Activated CD4-positive, alpha-beta memory T cell treated with anti-CD3 and anti-CD28 coated beads, Interleukin-2, amount 10 ng/mL, durations not matched to agents 7 days and 5 days (primary cell): ENCODE data around the gene TMEM163. TPM values are rescaled to one million over a fixed set of nuclear protein-coding genes. Genes with fewer than 3 reads are reported as not detected.
"Not testable (repeated sequence)": the region's sequence is repeated elsewhere in the genome, so short reads cannot be mapped to it uniquely, and the experiment has no call there.

Experiments used
- CTCF ChIA-PET: fragments of 350-600 bp; sonication (Branson Sonifier 250); formaldehyde crosslinking; loops from one replicate; lab custom pipeline; 2021; ENCODE audit warnings: antibody characterized with exemption, inconsistent platforms; lab: Charles Lee
- POLR2A ChIA-PET: fragments of 350-600 bp; sonication (Branson Sonifier 250); formaldehyde crosslinking; loops from one replicate; lab custom pipeline; 2021; ENCODE audit warnings: antibody characterized with exemption; lab: Charles Lee
- DNase-seq: peaks from one replicate; pipeline ENCODE4 v3.0.0-alpha.2; 2020
- H3K27ac Mint-ChIP-seq: one replicate; pipeline ENCODE4 v1.8.0; 2021; ENCODE audit warnings: mild to moderate bottlenecking, mixed read lengths
- H3K27me3 Mint-ChIP-seq: one replicate; pipeline ENCODE4 v1.8.0; 2021; ENCODE audit warnings: mixed read lengths
- H3K36me3 Mint-ChIP-seq: one replicate; pipeline ENCODE4 v1.8.0; 2021; ENCODE audit warnings: low read depth, mixed read lengths
- H3K4me1 Mint-ChIP-seq: one replicate; pipeline ENCODE4 v1.8.0; 2021; ENCODE audit warnings: mixed read lengths
- H3K4me3 Mint-ChIP-seq: one replicate; pipeline ENCODE4 v1.8.0; 2021; ENCODE audit warnings: mild to moderate bottlenecking, mixed read lengths
- H3K9me3 Mint-ChIP-seq: one replicate; pipeline ENCODE4 v1.8.0; 2021; ENCODE audit warnings: mixed read lengths
- total RNA-seq, 2 experiments: library from RNA; stranded (reverse); gene quantifications; one replicate each; pipeline ENCODE4 v1.2.3, GENCODE V29; 2021

Gene TMEM163
- total RNA-seq: 1 to 10 TPM; 1.8 to 2.3 TPM

DNA sequence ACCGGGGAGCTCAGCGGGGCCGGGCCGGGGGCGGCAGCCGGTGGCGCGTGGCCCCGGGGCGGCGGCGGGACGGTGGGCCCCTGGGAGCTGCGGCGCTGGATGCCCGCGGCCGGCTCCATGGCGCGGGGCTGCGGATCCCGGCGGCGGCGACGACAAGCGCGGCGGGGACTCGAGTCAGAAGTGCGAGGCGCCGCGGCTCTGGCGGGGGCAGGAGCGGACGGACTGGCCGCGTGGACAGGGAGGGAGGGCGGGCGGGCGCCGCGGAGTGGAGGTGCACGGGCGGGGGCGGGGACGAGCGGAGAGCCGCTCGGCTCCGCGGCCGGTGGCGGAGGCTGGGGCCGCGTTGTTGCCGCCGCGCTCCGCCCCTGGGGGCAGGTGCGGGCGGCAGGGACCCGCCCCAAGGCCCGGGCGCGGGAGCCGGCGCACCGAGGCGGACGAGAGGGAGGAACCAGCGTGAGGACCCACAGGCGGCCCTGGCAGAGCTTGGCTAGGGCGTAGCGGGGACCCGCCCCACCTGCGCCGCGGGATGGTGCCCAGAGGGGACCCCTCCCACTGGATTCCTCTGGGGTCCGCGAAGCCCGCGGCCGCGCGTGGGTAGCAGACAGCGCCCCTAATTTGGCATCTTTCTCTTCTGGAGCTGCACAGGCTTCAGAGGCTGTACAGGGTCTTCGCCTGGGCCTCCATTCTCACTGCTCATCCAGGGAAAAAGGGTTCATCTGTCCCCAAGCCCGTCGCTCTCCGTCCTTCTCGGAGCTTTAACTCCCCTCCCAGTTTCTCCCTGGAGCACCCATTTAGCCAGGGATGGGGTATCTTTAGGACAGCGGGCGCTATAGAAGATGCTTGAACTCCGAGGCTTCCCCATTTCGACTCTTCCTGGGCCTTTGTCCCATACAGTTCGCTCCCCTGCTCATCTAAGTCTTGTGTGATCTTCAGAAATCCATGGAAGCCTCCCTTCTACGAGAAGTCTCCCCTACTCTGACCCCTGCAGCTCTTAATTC is at the start of gene TMEM163:
TMEM163 (minus strand) TSS at position 184 of the 998 bp plus-strand sequence.
- H3K27ac Mint-ChIP-seq: no peak within 1 kb of the TSS
- H3K4me1 Mint-ChIP-seq: peaks cover 31% of the 10 kb centered on the region
- POLR2A ChIA-PET: interaction anchor here (1.2 kb wide), 1 partner anchor 48 kb away, joined by 3 read pairs; no protein-coding TSS in a partner anchor
- peak; percentile 37 for DNase-seq
- CTCF ChIA-PET: no interaction called here
- H3K9me3 Mint-ChIP-seq: no peaks in the 10 kb centered on the region
- H3K36me3 Mint-ChIP-seq: no peaks in the 10 kb centered on the region
- H3K27me3 Mint-ChIP-seq: peaks cover 68% of the 10 kb centered on the region
- H3K4me3 Mint-ChIP-seq: peak within 1 kb of the TSS; percentile 56

DNA sequence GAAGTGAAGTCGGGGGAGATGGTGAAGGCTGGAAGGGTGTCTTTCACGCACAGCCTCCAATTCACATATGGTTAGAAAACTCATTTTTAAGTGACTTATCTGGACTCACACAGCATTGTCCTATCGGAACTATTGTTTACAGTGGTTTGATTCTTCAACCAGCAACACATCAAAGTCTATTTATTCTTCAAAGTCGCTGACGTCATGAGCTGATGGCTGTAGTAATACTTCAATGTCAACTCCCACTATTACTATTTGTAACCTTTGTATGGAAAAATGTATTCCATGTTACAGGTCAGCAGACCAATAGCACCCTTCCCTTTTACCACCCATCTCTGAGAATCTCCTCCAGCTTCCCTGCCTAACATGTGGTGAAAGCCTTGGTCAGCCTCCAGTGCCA is 47.8 kb upstream of the TMEM163 start:
- peaks cover 25% of the 10 kb centered on the region for H3K27me3 Mint-ChIP-seq
- CTCF ChIA-PET: no interaction called here
- H3K4me1 Mint-ChIP-seq: no peaks in the 10 kb centered on the region
- POLR2A ChIA-PET: no interaction called here
- H3K4me3 Mint-ChIP-seq: no peak overlapping the region
- H3K36me3 Mint-ChIP-seq: no peaks in the 10 kb centered on the region
- H3K27ac Mint-ChIP-seq: no peak overlapping the region
- no peaks in the 10 kb centered on the region for H3K9me3 Mint-ChIP-seq
- no peak for DNase-seq

DNA sequence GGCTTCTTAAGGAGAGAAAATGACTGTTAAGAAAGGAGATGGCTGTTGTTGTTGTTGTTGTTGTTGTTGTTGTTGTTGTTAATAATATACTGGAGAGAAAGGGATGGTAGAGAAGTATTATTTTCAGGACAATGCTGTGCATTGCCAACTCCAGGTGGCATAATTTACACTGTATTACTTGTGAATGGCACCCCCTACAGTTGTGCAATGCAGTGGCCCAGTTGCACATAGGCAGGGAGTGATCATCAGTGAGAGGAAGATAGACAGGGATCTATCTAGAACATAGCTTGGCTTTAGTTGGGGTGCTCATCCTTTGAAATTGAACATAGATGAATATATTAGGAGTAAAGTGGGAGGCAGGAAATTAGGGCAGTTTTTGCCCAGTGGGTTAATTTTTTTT is 47.2 kb upstream of the TMEM163 start:
- Mint-ChIP-seq H3K4me1 (no peaks in the 10 kb centered on the region), H3K4me3 (no peak overlapping the region), H3K27me3 (peaks cover 29% of the 10 kb centered on the region), H3K27ac (no peak overlapping the region), H3K9me3 (no peaks in the 10 kb centered on the region), H3K36me3 (no peaks in the 10 kb centered on the region)
- POLR2A ChIA-PET: no interaction called here
- CTCF ChIA-PET: no interaction called here
- no peak for DNase-seq

DNA sequence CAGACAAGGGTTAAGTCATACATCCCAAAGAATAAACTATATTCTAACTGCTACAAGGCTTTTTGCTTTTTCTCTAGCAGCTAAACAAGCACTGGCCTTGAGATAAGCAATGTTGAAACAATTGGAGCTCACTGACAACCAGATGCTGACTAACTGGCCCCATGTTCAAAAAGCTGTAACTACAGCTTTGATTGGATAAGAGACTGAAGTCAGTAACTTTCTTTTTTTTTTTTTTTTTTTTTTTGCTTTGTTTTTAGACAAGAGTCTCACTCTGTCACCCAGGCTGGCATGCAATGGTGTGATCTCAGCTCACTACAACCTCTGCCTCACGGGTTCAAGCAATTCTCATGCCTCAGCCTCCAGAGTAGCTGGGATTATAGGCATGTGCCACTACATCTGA is 45.4 kb upstream of the TMEM163 start:
- no peaks in the 10 kb centered on the region for H3K36me3 Mint-ChIP-seq
- DNase-seq: no peak
- no peaks in the 10 kb centered on the region for H3K4me1 Mint-ChIP-seq
- POLR2A ChIA-PET: no interaction called here
- no peaks in the 10 kb centered on the region for H3K9me3 Mint-ChIP-seq
- H3K4me3 Mint-ChIP-seq: no peak overlapping the region
- no peak overlapping the region for H3K27ac Mint-ChIP-seq
- peaks cover 27% of the 10 kb centered on the region for H3K27me3 Mint-ChIP-seq
- CTCF ChIA-PET: no interaction called here

DNA sequence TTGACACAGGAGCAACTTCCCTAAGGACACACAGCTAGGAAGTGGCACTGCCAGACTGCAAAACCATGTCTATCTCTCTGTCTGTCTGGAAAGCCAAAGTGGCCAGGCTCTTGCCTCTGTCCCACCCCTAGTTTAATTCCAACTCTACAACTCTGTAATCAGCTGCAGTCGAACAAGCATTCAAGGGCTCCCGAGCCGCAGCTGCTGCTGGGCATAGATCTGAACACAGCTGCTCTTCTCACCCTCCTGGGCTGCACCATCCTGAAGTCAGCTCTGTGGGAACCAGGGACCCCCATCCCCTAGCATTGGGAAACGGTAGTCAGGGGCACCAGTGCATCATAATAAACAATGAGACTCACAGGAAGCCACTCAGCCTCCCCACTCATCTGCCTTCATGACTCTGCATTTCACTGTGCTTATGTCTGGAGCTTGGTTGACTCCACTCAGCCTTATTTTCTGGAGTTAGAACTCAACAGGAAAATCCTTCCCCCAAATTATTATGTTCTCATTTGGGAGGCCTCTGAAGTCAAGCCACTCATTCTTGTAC is 44.4 kb upstream of the TMEM163 start:
- no peak overlapping the region for H3K27ac Mint-ChIP-seq
- H3K27me3 Mint-ChIP-seq: peaks cover 29% of the 10 kb centered on the region
- peaks cover 5% of the 10 kb centered on the region for H3K4me1 Mint-ChIP-seq
- DNase-seq: no peak
- no peak overlapping the region for H3K4me3 Mint-ChIP-seq
- no peaks in the 10 kb centered on the region for H3K9me3 Mint-ChIP-seq
- POLR2A ChIA-PET: no interaction called here
- CTCF ChIA-PET: no interaction called here
- no peaks in the 10 kb centered on the region for H3K36me3 Mint-ChIP-seq

DNA sequence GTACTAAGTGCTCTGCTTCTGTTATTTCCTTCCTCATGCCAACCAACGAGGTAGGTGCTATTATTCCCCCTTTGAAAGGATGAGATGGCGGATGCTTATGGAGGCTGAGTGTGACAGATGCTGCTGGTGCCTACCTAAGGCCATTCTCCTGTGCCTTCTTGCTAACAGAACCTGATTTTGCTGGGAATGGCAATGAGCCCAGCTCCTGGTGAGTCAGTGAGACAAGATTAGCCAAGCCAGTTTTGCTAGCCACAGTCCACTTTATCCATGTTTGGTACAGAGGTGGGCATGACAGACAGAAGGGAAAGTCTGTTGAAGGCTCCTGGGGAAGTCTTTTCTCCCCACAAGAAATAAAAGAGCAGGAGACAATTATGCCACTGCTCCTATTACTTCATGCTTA is 43.7 kb upstream of the TMEM163 start:
- H3K27me3 Mint-ChIP-seq: peaks cover 33% of the 10 kb centered on the region
- H3K4me1 Mint-ChIP-seq: peaks cover 6% of the 10 kb centered on the region
- CTCF ChIA-PET: no interaction called here
- POLR2A ChIA-PET: no interaction called here
- H3K27ac Mint-ChIP-seq: no peak overlapping the region
- H3K36me3 Mint-ChIP-seq: no peaks in the 10 kb centered on the region
- no peaks in the 10 kb centered on the region for H3K9me3 Mint-ChIP-seq
- no peak for DNase-seq
- H3K4me3 Mint-ChIP-seq: no peak overlapping the region

DNA sequence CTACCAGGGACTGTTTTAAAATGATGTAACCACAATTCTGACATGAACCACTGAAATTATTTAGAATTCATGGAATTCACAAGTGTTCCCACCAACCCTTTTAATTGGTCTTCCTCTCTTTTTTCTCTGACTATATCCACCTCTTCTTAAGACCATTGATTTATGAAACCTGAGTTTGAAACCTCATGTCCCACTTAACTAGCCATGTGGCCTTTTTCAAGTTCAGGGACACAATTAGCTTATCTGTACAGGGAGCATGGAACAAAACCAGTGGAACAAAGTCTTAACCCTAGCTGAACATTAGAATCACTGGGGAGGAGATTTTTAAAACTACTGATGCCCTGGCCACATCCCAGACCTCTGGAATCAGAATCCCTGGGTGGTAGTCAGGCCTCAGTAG is 41.6 kb upstream of the TMEM163 start:
- H3K27ac Mint-ChIP-seq: no peak overlapping the region
- H3K27me3 Mint-ChIP-seq: peaks cover 47% of the 10 kb centered on the region
- no peaks in the 10 kb centered on the region for H3K36me3 Mint-ChIP-seq
- no peak overlapping the region for H3K4me3 Mint-ChIP-seq
- POLR2A ChIA-PET: no interaction called here
- CTCF ChIA-PET: no interaction called here
- peaks cover 3% of the 10 kb centered on the region for H3K9me3 Mint-ChIP-seq
- H3K4me1 Mint-ChIP-seq: peaks cover 6% of the 10 kb centered on the region
- DNase-seq: no peak

DNA sequence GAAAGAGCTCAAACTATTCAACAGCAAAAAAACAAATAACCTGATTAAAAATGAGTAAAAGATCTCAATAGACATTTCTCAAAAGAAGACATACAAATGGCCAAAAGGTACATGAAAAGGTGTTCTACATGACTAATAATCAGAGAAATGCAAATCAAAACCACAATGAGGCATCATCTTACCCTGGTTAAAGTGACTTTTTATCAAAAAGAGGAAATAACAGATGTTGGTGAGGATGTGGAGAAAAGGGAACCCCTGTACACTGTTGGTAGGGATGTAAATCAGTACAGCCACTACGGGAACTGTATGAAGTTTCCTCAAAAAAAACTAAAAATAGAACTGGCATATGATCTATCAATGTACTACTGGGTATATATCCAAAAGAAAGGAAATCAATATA is 39.8 kb upstream of the TMEM163 start:
- CTCF ChIA-PET: no interaction called here
- Mint-ChIP-seq H3K4me3 (no peak overlapping the region), H3K27me3 (peaks cover 56% of the 10 kb centered on the region), H3K27ac (no peak overlapping the region), H3K9me3 (peaks cover 6% of the 10 kb centered on the region), H3K36me3 (peaks cover 3% of the 10 kb centered on the region), H3K4me1 (peaks cover 6% of the 10 kb centered on the region)
- POLR2A ChIA-PET: no interaction called here
- DNase-seq: no peak

DNA sequence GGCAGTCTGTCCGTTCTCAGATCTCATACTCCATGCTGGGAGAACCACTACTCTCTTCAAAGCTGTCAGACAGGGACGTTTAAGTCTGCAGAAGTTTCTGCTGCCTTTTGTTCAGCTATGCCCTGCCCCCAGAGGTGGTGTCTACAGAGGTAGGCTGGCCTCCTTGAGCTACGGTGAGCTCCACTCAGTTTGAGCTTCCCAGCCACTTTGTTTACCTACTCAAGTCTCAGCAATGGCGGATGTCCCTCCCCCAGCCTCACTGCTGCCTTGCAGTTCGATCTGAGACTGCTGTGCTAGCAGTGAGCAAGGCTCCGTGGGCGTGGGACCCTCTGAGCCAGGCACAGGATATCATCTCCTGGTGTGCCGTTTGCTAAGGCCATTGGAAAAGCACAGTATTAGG is 33.2 kb upstream of the TMEM163 start:
- peaks cover 70% of the 10 kb centered on the region for H3K27me3 Mint-ChIP-seq
- H3K4me3 Mint-ChIP-seq, DNase-seq, H3K36me3 Mint-ChIP-seq, H3K9me3 Mint-ChIP-seq, H3K27ac Mint-ChIP-seq, POLR2A ChIA-PET, CTCF ChIA-PET, H3K4me1 Mint-ChIP-seq: not testable (repeated sequence)

DNA sequence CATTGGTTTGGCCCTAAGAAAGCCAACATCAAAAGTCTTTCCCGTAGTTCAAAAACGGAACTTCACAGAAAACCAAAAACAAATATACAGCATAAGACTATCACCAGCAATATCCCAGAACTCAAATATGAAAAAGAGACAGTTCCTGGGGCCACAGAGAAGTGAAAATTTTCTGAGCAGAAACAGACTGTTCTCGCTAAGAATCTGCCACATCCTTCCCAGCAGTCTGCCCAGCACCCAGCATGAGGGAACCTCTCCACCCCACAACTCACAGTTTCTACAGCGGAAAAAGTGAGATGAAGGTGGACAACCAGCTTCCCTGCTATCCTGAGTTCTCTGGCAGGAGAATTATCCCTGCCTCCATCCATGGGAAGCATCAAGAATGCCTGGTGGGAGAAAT is 26.7 kb upstream of the TMEM163 start:
- Mint-ChIP-seq H3K4me3 (no peak overlapping the region), H3K4me1 (peaks cover 7% of the 10 kb centered on the region), H3K27ac (no peak overlapping the region), H3K9me3 (no peaks in the 10 kb centered on the region), H3K27me3 (peaks cover 40% of the 10 kb centered on the region), H3K36me3 (no peaks in the 10 kb centered on the region)
- DNase-seq: no peak
- ChIA-PET POLR2A (no interaction called here), CTCF (no interaction called here)

DNA sequence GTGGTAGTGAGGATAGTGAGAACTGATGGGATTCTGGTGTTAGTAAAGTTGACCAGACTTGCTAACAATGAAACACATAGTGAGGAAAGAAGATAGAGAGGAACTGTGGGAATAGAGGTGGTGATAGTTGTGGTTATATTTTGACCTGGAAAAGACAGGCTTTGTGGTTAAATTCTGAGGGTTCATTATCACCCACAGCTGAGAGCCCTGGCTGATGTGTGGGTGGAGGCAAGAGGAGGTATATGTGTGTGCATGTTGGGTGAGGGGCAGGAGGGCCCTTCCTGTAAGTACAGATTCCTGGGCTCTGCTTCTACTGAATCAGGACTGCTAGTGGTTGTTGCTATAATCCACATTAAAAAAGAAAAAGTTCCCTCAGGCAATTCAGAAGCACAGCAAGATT is 26.2 kb upstream of the TMEM163 start:
- no peak for DNase-seq
- ChIA-PET CTCF (no interaction called here), POLR2A (no interaction called here)
- H3K27me3 Mint-ChIP-seq: peaks cover 35% of the 10 kb centered on the region
- no peaks in the 10 kb centered on the region for H3K36me3 Mint-ChIP-seq
- H3K4me3 Mint-ChIP-seq: no peak overlapping the region
- H3K9me3 Mint-ChIP-seq: no peaks in the 10 kb centered on the region
- H3K27ac Mint-ChIP-seq: no peak overlapping the region
- H3K4me1 Mint-ChIP-seq: peaks cover 7% of the 10 kb centered on the region

DNA sequence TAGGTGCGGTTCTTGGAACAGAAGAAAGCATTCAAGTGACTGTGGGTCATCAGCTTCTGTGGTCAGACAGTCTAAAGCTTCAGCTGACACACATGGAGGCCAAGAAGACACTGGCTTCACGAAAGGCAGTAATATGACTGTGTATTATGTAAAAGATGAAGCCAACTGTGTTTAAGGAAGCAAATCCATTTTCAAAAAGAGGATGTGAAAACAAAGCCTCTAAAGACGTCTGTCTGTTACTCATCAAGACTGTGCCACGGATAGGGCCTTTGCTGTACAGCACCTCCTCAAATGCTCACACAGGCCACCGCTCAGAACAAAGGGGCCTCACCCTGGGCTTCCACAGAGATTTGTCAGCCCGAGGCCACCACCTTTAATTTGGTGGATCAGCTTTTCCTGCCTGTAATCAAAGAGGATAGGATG is 21.1 kb upstream of the TMEM163 start:
- Mint-ChIP-seq H3K9me3 (no peaks in the 10 kb centered on the region), H3K27me3 (peaks cover 11% of the 10 kb centered on the region), H3K4me3 (no peak overlapping the region), H3K4me1 (peaks cover 2% of the 10 kb centered on the region), H3K27ac (no peak overlapping the region), H3K36me3 (no peaks in the 10 kb centered on the region)
- DNase-seq: no peak
- CTCF ChIA-PET: no interaction called here
- POLR2A ChIA-PET: no interaction called here

DNA sequence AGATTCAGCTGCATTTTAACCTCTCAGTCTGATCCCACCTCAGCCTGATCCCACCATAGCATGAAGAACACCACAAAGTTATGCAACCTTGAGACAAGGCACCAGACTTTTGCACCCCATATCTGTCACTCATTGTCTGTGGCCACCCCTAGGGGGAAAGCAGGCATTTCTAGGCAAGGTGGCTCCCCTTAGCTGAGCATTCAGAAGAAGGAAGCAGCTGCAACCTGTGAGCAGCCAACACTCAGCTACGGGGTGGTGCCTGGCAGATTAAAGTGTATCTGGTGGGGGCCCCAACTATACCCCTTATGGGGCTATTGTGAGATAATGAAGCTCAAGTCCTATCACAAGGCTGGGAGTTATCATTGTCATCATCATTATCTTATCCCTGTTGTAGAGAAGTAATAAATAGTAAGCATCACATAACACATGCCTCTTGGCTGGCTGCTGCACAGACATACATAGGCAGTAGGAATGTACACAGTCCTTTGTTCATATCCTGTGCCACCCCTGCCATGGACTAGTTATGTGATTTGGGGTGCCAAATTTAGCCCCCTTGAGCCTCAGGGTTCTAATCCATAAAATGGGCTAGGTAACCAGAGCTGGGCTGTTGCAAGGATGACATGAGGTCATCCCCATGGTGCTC is 20.6 kb upstream of the TMEM163 start:
- ChIA-PET POLR2A (no interaction called here), CTCF (no interaction called here)
- Mint-ChIP-seq H3K4me3 (no peak overlapping the region), H3K36me3 (no peaks in the 10 kb centered on the region), H3K27ac (no peak overlapping the region), H3K9me3 (no peaks in the 10 kb centered on the region), H3K4me1 (no peaks in the 10 kb centered on the region), H3K27me3 (peaks cover 10% of the 10 kb centered on the region)
- DNase-seq: no peak
